Measurements from ENCODE around the gene PLPP1.

The PLPP1 gene

DNA sequence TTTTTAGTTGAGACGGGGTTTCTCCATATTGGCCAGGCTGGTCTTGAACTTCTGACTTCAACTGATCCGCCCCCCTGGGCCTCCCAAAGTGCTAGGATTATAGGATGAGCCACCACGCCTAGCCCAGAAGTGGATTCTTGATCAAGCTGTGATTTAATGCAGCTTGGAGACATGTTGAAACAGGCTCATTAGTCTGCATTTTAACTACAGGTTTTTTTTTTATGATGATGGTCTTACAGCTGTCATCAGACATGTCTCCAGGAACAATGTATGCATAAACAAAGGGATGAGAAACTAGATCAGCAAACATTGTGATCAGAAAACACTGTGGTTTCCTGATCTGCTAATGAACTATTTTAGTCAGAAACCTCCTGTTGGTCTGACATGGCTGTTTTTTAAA, 30.0 kb upstream of the PLPP1 start:
- peak; percentile 53 for DNase-seq (ENCODE audit: low spot score)
- TF ChIP-seq, protein P1, sequence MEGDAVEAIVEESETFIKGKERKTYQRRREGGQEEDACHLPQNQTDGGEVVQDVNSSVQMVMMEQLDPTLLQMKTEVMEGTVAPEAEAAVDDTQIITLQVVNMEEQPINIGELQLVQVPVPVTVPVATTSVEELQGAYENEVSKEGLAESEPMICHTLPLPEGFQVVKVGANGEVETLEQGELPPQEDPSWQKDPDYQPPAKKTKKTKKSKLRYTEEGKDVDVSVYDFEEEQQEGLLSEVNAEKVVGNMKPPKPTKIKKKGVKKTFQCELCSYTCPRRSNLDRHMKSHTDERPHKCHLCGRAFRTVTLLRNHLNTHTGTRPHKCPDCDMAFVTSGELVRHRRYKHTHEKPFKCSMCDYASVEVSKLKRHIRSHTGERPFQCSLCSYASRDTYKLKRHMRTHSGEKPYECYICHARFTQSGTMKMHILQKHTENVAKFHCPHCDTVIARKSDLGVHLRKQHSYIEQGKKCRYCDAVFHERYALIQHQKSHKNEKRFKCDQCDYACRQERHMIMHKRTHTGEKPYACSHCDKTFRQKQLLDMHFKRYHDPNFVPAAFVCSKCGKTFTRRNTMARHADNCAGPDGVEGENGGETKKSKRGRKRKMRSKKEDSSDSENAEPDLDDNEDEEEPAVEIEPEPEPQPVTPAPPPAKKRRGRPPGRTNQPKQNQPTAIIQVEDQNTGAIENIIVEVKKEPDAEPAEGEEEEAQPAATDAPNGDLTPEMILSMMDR (IDR thresholded peaks at IDR 0.05; ENCODE audit: extremely low read depth, missing control alignments) = no peak

DNA sequence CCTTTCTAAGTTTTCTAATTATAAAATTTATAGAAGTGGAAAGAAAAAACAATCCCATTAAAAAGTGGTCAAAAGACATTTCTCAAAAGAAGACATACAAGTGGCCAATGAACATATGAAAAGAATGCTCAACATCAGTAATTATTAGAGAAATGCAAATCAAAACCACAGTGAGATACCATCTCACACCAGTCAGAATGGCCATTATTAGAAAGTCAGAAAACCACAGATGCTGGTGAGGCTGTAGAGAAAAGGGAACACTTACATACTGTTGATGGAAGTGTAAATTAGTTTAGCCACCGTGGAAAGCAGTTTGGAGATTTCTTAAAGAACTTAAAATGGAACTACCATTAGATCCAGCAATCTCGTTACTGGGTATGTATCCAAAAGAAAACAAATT, 23.7 kb upstream of the PLPP1 start:
- TF ChIP-seq, protein P1 (IDR thresholded peaks at IDR 0.05; ENCODE audit: extremely low read depth, missing control alignments) = no peak
- DNase-seq (ENCODE audit: low spot score) = no peak

DNA sequence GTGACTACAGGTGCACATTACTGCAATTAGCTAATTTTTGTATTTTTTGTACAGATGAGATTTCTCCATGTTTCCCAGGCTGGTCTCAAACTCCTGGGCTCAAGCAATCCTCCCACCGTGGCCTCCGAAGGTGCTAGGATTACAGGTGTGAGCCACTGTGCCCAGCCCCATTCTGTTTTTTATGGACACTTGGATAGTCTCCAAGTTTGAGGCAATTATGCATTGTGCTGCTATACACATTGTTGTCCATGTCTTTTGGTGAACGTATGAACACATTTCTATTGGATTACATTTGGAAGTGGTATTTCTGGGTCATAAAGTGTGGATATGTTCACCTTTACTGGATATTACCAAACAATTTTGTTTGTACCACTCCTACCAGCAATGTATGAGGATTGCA, 22.4 kb upstream of the PLPP1 start:
- TF ChIP-seq, protein P1 (IDR thresholded peaks at IDR 0.05; ENCODE audit: extremely low read depth, missing control alignments) = no peak

DNA sequence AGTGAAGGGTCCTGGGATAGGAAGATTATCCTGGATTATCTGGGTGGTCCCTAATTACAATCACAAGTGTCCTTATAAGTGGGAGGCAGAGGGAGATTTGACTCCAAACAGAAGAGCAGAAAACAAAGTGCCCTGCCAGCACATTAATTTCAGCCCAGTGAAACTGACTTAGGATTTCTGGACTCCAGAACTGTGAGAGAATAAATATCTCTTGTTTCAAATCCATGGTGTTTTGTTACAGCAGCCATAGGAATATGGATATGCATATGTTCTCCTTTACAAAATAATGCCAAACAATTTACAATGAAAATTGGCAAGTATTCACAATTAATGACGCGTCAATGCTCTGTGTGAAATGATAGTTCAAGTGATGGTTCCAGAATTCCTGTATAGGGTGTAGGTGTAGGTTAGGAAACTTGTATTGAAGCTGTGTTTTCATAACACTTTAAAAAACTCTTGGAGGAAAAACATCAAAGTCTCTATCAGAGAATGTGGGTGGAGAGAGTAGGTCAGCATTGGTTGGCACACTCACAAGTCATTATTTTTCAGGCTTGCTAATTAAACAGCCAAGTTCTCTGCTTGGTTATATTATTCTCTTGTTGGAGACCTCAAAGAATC, 19.9 kb upstream of the PLPP1 start:
- no peak for DNase-seq (ENCODE audit: low spot score)
- TF ChIP-seq, protein P1 (IDR thresholded peaks at IDR 0.05; ENCODE audit: extremely low read depth, missing control alignments) = no peak

More for the DNA sequence above, 22.4 kb upstream of the PLPP1 start:
- no peak for DNase-seq (ENCODE audit: low spot score)

DNA sequence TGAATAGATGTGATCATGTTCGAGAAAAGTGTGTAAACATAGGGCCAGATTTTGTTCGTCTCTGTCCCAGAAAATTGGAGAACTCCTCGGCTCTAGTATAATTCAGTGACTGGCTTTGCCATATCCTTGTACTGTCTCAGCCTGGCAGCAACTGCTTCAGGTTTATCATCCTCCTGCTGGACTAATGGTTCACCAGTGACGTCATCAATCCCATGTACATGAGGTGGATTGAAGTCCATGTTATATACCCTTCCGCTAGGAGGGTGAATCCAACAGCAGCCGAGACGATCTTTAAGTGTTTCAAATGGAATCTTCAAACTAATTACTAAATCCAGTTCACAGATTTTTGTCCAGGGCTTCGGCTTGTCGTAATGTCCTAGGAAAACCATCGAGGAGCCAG, 17.1 kb upstream of the PLPP1 start:
- no peak for DNase-seq (ENCODE audit: low spot score)
- TF ChIP-seq, protein P1 (IDR thresholded peaks at IDR 0.05; ENCODE audit: extremely low read depth, missing control alignments) = no peak

DNA sequence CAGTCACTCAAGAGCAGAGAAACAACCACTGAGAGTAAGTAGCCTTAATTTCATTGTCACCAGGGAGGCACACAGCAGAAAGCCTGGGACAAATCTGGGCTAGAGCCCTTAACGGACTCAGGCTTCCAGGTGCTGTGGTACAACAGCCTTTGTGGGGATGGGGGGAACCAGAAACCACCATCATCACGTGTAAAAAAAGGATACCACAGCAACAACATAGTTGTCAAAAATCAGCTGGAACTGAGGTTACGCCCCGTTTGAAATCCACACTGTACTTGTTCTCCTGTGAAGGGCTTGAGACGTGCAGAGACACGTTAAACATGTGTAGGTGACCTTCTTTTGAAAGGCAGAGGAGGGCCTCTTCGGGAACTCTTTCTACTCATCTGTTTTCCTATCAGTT, 16.6 kb upstream of the PLPP1 start:
- TF ChIP-seq, protein P1 (IDR thresholded peaks at IDR 0.05; ENCODE audit: extremely low read depth, missing control alignments) = no peak
- DNase-seq (ENCODE audit: low spot score) = no peak

DNA sequence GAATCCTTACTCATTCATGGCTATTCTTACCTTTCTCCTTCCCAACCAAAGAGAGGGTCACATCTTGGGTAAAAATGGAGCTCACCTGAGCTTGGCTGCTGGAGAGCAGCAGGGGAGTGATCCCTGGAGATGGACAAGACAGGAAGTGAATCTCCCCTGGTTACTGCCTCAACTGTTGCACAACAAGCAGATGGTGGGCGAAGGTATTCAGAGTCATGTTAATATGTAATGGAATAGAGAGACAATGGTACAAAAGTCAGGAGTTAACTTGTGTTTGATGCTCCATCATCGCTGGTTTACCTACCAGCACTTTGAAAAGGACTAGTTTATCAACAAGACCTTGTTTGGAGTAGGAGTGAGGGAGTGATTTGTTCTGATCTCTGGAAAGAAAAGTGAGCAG, 13.0 kb upstream of the PLPP1 start:
- DNase-seq (ENCODE audit: low spot score) = no peak
- TF ChIP-seq, protein P1 (IDR thresholded peaks at IDR 0.05; ENCODE audit: extremely low read depth, missing control alignments) = no peak
